ENCODE results near the gene RRP36.
"Not testable (repeated sequence)": the region's sequence is repeated elsewhere in the genome, so short reads cannot be mapped to it uniquely, and the experiment has no call there.

Gene RRP36

GRCh38 chr6:43021270-43022047 is at the start of gene RRP36:
Gene RRP36, plus strand, starts transcription at chr6:43021623. Its CDS starts 32 bp downstream, at chr6:43021655.
- peak; percentile 41 to 75 (median 48) for DNase-seq (ENCODE audit: low read depth in 2 of 3, low spot score in 1 of 3)

DNA sequence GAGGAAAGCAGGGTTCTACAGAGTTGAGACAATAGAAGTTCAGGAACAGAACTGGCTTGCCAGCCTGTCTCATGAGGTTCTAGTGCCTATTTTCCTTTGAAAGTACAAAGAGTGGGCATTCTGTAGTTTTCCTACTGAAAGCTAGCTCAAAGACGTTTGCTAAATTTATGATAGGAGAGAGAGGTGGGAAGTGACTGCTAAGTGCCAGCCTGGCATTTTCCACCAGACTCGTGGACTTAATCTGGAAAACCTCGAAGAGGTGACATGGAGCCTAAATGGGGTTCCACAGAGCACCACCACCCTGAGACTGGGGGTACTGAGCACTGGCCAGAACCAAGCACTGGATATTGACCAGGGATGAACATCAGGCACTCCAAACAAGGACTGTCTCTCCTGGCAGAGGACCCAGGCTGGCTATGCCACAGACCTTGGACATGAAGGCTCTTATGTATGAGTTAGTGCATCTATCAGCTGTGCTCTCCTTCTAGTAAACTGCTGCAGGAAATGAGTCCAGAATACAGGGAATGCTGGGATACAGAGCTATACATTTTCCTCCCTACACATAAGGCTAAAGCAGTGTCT is 49.6 kb upstream of the RRP36 start:
- no peak for DNase-seq (ENCODE audit: low read depth in 2 of 3, low spot score in 1 of 3)

- no peak for DNase-seq (ENCODE audit: low read depth in 2 of 3, low spot score in 1 of 3)
Observed at GRCh38 chr6:42973926-42974325, 47.5 kb upstream of the RRP36 start.

GRCh38 chr6:42974919-42975505 is 46.4 kb upstream of the RRP36 start:
- DNase-seq (ENCODE audit: low read depth in 2 of 3, low spot score in 1 of 3) = no peak

DNA sequence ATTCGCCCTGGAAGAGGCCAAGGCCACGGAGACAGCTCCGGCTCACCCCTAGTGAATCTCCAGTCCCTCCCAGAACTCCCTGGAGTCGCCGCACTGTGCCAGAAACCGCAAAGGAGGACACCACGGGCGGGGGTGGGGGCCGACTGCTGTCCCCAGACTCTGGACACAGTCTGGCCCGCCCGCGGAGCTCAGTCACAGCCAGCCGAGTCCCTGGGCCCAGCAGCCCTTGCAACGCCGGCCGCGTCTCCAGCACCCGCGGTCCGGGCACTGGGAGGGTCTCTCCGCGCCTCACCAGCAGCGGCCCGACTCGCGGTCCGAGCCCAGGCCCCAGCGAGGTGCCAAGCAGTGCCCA is 43.0 kb upstream of the RRP36 start:
- no peak for DNase-seq (ENCODE audit: low read depth in 2 of 3, low spot score in 1 of 3)

- DNase-seq (ENCODE audit: low read depth in 2 of 3, low spot score in 1 of 3) = peak; percentile 88 to 91 (median 90)
Observed at GRCh38 chr6:42978839-42979522, 42.4 kb upstream of the RRP36 start, which contains the start of gene PEX6. Gene PEX6, minus strand, starts transcription at chr6:42979181. Its CDS starts 31 bp downstream, at chr6:42979150.

DNA sequence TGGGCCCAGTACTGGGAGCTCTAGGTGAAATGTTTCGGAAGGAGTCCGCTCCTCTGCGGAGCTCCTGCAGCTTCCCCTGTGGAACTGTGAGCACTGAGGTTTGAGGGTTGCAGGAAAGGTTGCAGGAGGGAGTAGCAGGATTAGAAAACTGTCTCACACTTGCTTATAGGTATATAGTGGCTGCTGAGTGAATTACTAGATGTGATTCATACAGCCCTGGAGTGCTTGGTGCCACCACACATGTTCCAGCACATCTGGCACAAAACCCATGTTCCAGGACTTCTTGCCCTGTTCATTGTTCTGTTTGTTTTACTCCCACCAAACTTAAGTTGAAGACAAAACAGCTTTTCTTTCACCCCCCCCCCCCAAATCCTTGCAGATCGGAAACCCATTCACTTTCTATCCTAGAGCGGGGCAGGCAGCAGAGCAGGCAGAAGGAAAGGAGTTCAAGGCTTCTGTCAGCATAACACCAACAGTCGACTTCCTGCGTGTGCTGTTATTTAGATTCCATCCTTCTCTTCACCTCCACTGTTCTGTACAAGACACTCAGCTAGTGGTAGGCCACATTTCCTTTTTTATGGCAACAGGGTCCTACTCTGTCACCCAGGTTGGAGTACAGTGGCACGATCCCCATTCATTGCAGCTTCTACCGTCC is 41.8 kb upstream of the RRP36 start:
- no peak for DNase-seq (ENCODE audit: low read depth in 2 of 3, low spot score in 1 of 3)

GRCh38 chr6:42981836-42982235 is 39.6 kb upstream of the RRP36 start:
- DNase-seq (ENCODE audit: low read depth in 2 of 3, low spot score in 1 of 3) = no peak

DNA sequence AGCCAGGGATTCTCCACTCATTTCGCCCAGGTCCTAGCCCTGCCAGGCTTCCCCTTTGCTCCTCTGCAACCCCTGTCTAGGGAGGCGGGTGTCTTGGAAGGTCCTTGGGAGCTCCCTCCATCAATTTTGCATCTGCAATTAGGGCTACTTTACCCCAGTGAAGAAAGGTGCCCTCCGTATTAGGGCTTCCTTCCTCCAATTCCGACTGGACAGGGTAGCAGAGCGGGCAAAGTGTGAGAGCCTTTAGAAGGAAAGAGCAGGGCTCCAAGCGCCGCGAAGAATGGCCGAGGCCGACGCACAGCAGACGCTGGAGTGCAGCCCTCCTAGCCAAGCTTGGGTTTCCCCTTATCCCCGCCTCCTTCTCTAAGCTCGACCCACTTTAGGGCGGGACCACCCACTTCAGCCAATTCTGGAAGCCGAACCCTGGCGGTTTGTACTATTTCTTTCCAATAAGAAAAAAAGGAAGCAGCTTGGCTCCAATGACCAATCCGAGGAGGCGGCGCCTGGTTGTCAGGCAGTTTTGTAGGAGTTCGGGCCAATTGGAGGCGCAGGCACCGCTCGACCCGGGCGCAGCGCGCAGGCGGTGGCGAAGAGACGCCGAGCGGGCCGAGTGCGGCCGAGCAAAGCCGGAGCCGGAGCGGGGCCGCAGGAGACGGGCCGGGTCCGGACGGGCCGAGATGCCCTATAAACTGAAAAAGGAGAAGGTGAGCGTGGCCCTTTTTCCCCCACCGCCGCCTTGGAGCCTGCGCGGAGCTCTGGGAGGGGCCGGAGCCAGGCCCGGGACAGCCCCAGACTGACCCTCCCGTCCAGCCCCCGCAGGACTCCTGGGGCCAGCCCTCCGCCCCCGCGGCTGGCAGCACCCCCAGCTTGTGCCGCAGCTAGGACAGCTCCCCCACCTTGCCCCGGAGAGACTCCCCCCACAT is 37.2 kb upstream of the RRP36 start, which contains the start of gene PPP2R5D:
Gene PPP2R5D (plus strand): TSS at position 570 of the 923 bp plus-strand sequence. CDS start 108 bp downstream, at position 678.
- DNase-seq (ENCODE audit: low read depth in 2 of 3, low spot score in 1 of 3) = peak; percentile 96 to 97 (median 97)

- DNase-seq (ENCODE audit: low read depth in 2 of 3, low spot score in 1 of 3) = no peak
Observed at GRCh38 chr6:42984924-42985475, 36.4 kb upstream of the RRP36 start.

DNA sequence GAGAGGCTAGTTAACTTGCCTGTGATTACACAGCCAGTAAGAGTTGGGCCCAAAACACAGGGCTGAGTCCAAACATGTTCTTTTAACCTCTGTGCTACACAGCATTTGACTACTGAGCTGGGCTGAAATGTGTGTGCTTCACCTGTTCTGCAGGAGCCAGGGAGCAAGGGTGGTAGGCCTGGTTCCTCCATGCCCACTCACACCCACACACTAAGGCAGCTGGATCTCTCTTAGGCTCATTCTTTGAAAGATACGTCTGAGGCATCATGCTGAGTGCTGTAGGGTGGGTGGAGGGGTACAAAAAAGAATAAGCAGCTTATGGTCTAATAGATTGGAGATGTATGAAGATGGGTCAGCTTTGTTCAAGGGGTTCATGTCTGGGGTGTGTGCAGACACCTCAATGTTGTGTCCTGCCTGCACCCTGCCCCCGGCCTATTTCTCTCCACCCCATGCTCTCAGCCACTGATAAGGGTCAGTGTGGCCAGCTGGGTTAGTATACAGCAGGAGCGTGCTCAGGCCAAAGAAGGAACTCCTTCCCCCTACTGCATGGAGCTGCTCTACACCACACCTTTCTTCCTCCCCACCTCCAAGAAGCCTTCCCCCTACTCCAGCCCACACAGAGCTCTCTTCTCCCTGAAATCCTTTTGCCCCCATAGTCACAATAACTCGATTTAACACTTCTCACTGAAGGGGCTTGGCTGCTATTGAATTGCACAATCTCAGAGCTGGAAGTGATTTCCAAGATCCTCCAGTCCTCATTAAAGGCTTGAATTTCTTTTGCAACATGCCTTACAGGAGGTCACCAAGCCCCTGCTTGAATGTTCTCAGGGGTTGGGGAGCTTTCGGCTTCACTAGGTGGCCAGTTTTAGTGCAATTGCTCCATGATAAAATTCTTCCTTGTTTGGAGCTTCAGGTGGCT is 33.6 kb upstream of the RRP36 start:
- DNase-seq (ENCODE audit: low read depth in 2 of 3, low spot score in 1 of 3) = no peak

DNA sequence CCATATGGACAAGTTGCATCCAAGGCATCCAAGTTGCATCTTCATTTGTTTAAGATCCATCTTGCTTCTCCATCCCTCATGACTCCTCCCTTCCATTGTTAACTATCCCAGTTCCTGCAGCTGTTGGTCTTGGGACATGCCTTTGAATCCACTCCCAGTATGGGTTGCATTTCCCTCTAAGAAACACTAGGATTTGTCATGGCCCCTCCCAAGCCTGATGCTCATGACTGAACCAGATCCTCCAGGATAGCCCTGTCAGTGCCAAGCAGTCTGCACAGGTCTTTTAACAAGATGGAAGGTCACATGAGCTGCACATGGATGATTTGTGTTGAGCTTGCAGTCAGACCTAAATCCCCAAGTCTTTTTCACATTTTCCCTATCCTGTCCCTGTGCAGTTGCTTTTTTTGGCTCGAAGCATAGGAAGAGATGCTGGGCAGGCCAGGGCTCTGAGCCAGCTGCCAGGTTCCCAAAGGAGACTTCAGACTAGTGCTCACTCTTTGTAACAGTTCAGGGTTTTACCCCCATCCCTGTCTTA is 32.9 kb upstream of the RRP36 start:
- DNase-seq (ENCODE audit: low read depth in 2 of 3, low spot score in 1 of 3) = no peak

DNA sequence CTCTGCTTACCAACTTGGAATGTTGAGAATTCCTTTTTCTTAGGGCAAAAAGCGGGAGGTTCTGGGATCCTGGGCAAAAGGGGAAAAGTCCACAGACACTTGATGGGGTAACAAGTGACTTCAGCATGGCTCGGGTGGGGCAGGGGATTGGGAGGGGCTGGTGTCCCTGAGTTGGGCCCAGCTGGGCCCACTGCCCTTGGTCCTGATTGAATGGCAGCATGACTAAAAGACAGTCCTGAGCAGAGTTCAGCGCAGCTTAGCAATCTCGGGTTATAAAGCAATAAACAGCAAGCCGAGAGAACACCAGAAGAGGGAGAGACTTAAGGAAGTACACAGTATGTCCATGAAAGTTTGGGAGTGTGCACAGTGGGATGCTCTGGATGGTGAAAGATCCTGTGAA is 31.5 kb upstream of the RRP36 start:
- DNase-seq (ENCODE audit: low read depth in 2 of 3, low spot score in 1 of 3) = no peak

GRCh38 chr6:42993445-42993844 is 28.0 kb upstream of the RRP36 start:
- no peak for DNase-seq (ENCODE audit: low read depth in 2 of 3, low spot score in 1 of 3)

DNA sequence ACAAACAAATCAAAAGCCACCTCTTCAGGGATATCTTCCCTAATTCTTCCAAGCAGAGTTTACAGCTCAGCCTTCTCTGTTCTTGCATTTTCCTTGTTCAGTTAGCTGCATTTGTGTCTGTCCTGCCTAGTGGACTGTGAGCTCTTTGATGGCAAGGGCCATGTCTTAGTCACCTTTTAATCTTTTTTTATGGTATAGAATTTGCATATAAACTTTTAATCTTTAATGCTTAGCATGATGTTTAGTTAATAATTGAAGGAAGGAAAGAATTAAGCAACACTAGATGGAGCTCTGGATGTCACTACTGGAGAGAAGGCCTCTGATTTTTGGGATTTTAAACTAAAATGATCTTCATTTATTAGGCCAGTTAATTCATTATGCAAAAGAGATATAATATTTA is 24.9 kb upstream of the RRP36 start:
- DNase-seq (ENCODE audit: low read depth in 2 of 3, low spot score in 1 of 3) = no peak

GRCh38 chr6:42998205-42998604 is 23.2 kb upstream of the RRP36 start:
- not testable (repeated sequence) for DNase-seq (ENCODE audit: low read depth in 2 of 3, low spot score in 1 of 3)

- no peak for DNase-seq (ENCODE audit: low read depth in 2 of 3, low spot score in 1 of 3)
Observed at GRCh38 chr6:43001843-43002242, 19.6 kb upstream of the RRP36 start.

DNA sequence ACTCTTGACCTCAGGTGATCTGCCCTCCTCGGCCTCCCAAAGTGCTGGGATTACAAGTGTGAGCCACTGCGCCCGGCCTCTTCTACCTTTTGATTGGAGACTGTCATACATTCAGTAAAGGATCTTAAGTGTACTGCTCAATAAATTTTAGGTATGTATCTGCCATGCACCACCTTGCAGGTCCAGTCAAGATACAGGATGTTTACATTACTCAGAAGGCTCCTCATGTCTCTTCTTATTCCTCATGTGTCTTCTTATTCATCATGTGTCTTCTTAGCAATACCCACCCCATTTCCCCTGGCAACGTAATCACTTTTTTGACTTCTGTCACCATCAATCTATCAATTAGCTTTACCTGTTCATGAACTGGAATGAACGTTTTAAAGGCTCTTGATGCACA is 15.6 kb upstream of the RRP36 start:
- no peak for DNase-seq (ENCODE audit: low read depth in 2 of 3, low spot score in 1 of 3)

Data from stimulated activated CD4-positive, alpha-beta T cell treated with anti-CD3 and anti-CD28 coated beads, Interleukin-12 subunit alpha, Interleukin-12 subunit beta, amount 100 ng/mL, for 48 hours (primary cell).